ENCODE measurements around the gene MYO18A. TPM values are rescaled to one million over a fixed set of nuclear protein-coding genes. Genes with fewer than 3 reads are reported as not detected.

Gene MYO18A
- total and polyA plus RNA-seq, 10 of the 15 experiments (the other 5 are each of a cell fraction or from before 2014, with no cell fraction given): 2.9 to 66.0 (median 24.5) TPM

- TF ChIP-seq, protein P1, sequence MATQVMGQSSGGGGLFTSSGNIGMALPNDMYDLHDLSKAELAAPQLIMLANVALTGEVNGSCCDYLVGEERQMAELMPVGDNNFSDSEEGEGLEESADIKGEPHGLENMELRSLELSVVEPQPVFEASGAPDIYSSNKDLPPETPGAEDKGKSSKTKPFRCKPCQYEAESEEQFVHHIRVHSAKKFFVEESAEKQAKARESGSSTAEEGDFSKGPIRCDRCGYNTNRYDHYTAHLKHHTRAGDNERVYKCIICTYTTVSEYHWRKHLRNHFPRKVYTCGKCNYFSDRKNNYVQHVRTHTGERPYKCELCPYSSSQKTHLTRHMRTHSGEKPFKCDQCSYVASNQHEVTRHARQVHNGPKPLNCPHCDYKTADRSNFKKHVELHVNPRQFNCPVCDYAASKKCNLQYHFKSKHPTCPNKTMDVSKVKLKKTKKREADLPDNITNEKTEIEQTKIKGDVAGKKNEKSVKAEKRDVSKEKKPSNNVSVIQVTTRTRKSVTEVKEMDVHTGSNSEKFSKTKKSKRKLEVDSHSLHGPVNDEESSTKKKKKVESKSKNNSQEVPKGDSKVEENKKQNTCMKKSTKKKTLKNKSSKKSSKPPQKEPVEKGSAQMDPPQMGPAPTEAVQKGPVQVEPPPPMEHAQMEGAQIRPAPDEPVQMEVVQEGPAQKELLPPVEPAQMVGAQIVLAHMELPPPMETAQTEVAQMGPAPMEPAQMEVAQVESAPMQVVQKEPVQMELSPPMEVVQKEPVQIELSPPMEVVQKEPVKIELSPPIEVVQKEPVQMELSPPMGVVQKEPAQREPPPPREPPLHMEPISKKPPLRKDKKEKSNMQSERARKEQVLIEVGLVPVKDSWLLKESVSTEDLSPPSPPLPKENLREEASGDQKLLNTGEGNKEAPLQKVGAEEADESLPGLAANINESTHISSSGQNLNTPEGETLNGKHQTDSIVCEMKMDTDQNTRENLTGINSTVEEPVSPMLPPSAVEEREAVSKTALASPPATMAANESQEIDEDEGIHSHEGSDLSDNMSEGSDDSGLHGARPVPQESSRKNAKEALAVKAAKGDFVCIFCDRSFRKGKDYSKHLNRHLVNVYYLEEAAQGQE (IDR thresholded peaks at IDR 0.05; ENCODE audit: low read depth, low read length): no peak
- TF ChIP-seq NFXL1 (IDR thresholded peaks at IDR 0.05; ENCODE audit: borderline replicate concordance) (no peak), ZBTB40 (IDR thresholded peaks at IDR 0.05; ENCODE audit: borderline replicate concordance) (no peak), PKNOX1 (IDR thresholded peaks at IDR 0.05) (no peak)
Observed at GRCh38 chr17:29163563-29163962, 16.6 kb downstream of the MYO18A start (continued).

Data from GM12878 (cell line).